Colonic mucosa (tissue), 4 donors: ENCODE measurements around the gene ITIH1. TPM values are rescaled to one million over a fixed set of nuclear protein-coding genes. Genes with fewer than 3 reads are reported as not detected.

Source experiments
- DNase-seq: peaks from one replicate; pipeline ENCODE4 v3.0.0-alpha.2; 2020
- H3K27ac ChIP-seq: fragments of 200-600 bp; one replicate; pipeline ENCODE4 v1.8.0; 2021
- H3K27me3 ChIP-seq: fragments of 200-600 bp; one replicate; pipeline ENCODE4 v1.8.0; 2021
- H3K36me3 ChIP-seq: fragments of 200-600 bp; one replicate; pipeline ENCODE4 v1.8.0; 2021
- H3K4me1 ChIP-seq: fragments of 200-600 bp; one replicate; pipeline ENCODE4 v1.8.0; 2021; ENCODE audit warnings: mild to moderate bottlenecking
- H3K4me3 ChIP-seq: fragments of 200-600 bp; one replicate; pipeline ENCODE4 v1.8.0; 2021
- H3K9ac ChIP-seq, 2 donors: one replicate each; pipeline ENCODE4 v1.7.0; 2013; ENCODE audit warnings: control low read depth in 2 of 2, low read depth in 2 of 2, low read length in 2 of 2
- H3K9me3 ChIP-seq: fragments of 200-600 bp; one replicate; pipeline ENCODE4 v1.8.0; 2021
- intact Hi-C: fragments of 100-400 bp; cut with DNase I; formaldehyde crosslinking; loops from one replicate; pipeline ENCODE4 v1.14.1; 2022
- total RNA-seq, 2 donors: library from RNA; stranded (reverse); fragmentation: NEBNext Ultra II Directional in 1 of 2; extraction: Animal tissue kit (Norgen Biotek cat#: 25700) in 1 of 2; gene quantifications; one replicate each; pipeline ENCODE4 v1.2.1, GENCODE V29; 2021
- TF ChIP-seq, protein P1 (sequence below): fragments of 200-600 bp; IDR thresholded peaks from one replicate; pipeline ENCODE4 v1.8.0; 2022; ENCODE audit warnings: antibody characterized with exemption, mild to moderate bottlenecking
- donor health status: healthy.
- donor health status: DM: no; HTN: no; CAD: no.
- donor health status: DM: no; HTN: no; CAD: no.

Gene ITIH1
- total RNA-seq, 2 donors from 2014 or later, result 0.91 TPM; not detected in 1

GRCh38 chr3:52809149-52809548 lies 31.8 kb downstream of the ITIH1 start:
- no peaks in the 10 kb centered on the region for H3K4me1 ChIP-seq
- intact Hi-C loops, result no loop called here
- H3K36me3 ChIP-seq, result no peaks in the 10 kb centered on the region
- H3K4me3 ChIP-seq, result no peak overlapping the region
- no peak overlapping the region for H3K27ac ChIP-seq
- H3K9me3 ChIP-seq, result no peaks in the 10 kb centered on the region
- no peaks in the 10 kb centered on the region for H3K27me3 ChIP-seq
- DNase-seq, result no peak
- no peak overlapping the region for H3K9ac ChIP-seq
- TF ChIP-seq, protein P1, sequence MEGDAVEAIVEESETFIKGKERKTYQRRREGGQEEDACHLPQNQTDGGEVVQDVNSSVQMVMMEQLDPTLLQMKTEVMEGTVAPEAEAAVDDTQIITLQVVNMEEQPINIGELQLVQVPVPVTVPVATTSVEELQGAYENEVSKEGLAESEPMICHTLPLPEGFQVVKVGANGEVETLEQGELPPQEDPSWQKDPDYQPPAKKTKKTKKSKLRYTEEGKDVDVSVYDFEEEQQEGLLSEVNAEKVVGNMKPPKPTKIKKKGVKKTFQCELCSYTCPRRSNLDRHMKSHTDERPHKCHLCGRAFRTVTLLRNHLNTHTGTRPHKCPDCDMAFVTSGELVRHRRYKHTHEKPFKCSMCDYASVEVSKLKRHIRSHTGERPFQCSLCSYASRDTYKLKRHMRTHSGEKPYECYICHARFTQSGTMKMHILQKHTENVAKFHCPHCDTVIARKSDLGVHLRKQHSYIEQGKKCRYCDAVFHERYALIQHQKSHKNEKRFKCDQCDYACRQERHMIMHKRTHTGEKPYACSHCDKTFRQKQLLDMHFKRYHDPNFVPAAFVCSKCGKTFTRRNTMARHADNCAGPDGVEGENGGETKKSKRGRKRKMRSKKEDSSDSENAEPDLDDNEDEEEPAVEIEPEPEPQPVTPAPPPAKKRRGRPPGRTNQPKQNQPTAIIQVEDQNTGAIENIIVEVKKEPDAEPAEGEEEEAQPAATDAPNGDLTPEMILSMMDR, result no peak

- TF ChIP-seq, protein P1, result no peak
- no peaks in the 10 kb centered on the region for H3K4me1 ChIP-seq
- H3K9ac ChIP-seq, result no peak overlapping the region
- no peak overlapping the region for H3K4me3 ChIP-seq
- H3K27me3 ChIP-seq, result no peaks in the 10 kb centered on the region
- DNase-seq, result no peak
- no peaks in the 10 kb centered on the region for H3K9me3 ChIP-seq
- intact Hi-C loops, result no loop called here
- no peaks in the 10 kb centered on the region for H3K36me3 ChIP-seq
- H3K27ac ChIP-seq, result no peak overlapping the region
These were observed 32.4 kb downstream of the ITIH1 start for GRCh38 chr3:52809662-52810377.

GRCh38 chr3:52810923-52811322 lies 33.5 kb downstream of the ITIH1 start:
- Histone ChIP-seq H3K4me3 (no peak overlapping the region), H3K9me3 (no peaks in the 10 kb centered on the region), H3K27me3 (no peaks in the 10 kb centered on the region), H3K9ac (no peak overlapping the region), H3K36me3 (no peaks in the 10 kb centered on the region), H3K4me1 (no peaks in the 10 kb centered on the region), H3K27ac (no peak overlapping the region)
- intact Hi-C loops, result no loop called here
- TF ChIP-seq, protein P1, result no peak
- no peak for DNase-seq

DNA sequence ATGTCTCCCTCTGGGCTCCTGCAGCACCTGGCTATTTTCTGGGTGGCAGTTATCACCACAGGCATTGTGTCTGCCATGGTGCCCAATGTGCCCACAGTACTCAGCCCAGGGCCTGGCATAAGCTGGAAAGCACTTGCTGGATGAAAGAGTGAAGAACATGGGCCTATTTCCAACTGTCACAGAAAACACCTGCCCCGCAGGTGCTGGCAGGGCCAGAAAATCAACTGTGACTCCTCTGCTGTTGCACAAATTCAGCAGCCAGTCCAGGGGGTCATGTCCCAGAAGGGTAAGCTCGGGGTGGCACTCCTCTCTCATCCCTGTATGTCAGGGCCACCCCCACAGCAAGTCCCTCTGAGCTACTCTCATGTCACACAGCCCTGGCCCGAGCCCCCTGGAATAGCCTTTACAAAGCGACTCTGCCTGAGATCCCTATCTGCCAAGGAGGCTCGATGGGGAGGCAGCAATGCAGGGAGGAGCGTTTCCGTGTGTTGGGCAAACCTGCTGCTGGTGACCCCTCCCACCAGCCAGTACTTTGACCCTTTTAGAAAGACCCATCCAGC lies 34.1 kb downstream of the ITIH1 start:
- Histone ChIP-seq H3K27ac (no peak overlapping the region), H3K4me3 (no peak overlapping the region), H3K4me1 (no peaks in the 10 kb centered on the region), H3K9me3 (no peaks in the 10 kb centered on the region), H3K9ac (no peak overlapping the region), H3K27me3 (no peaks in the 10 kb centered on the region), H3K36me3 (no peaks in the 10 kb centered on the region)
- TF ChIP-seq, protein P1, result no peak
- no peak for DNase-seq
- intact Hi-C loops, result no loop called here

DNA sequence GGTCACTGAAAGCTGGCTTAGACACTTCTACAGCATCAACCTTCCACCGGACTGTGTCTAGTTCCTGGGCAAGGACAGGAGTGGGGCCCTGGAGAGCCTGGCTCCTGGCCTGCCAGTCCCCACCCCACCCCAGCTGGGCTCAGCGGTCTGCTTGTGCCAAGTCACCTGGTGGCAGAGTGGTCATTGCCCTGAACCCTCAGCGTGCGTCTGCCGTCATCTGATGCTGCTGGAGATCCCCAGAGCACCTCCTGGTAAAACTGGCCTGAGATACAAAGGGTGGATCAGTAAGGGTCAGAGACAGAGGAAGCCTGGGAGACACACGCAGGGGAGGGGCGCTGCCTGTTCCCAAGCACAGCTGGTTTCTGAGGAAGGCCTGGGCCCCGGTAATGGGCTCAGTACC lies 36.4 kb downstream of the ITIH1 start:
- Histone ChIP-seq H3K4me1 (no peaks in the 10 kb centered on the region), H3K4me3 (no peak overlapping the region), H3K36me3 (no peaks in the 10 kb centered on the region), H3K27me3 (no peaks in the 10 kb centered on the region), H3K27ac (no peak overlapping the region), H3K9ac (no peak overlapping the region), H3K9me3 (no peaks in the 10 kb centered on the region)
- intact Hi-C loops, result no loop called here
- DNase-seq, result no peak
- TF ChIP-seq, protein P1, result no peak
